Prostate gland (tissue), 2 donors: Measurements from ENCODE around the gene ATP6V1B1.
"Not testable (repeated sequence)": the region's sequence is repeated elsewhere in the genome, so short reads cannot be mapped to it uniquely, and the experiment has no call there.

Experiments used
- CTCF ChIP-seq, 4 experiments: fragments of 200-600 bp in 2 of 4; fragments of 450-650 bp in 2 of 4; sonication (generic) in 2 of 4; IDR thresholded peaks; 1 replicate in 3 of 4; 2 replicates in 1 of 4; pipeline ENCODE4 v1.5.1; 2016 to 2019; ENCODE audit warnings: antibody characterized with exemption in 4 of 4, mild to moderate bottlenecking in 2 of 4, moderate library complexity in 2 of 4
- POLR2A ChIP-seq: fragments of 450-650 bp; IDR thresholded peaks from one replicate; pipeline ENCODE4 v1.6.1; 2016; ENCODE audit warnings: antibody characterized with exemption, mild to moderate bottlenecking
- POLR2AphosphoS5 ChIP-seq: sonication (generic); formaldehyde crosslinking; IDR thresholded peaks from one replicate; pipeline ENCODE4 v1.6.1; 2017; ENCODE audit warnings: antibody characterized with exemption

GRCh38 chr2:71011786-71012185 is 76.1 kb downstream of the ATP6V1B1 start:
- TF ChIP-seq CTCF (IDR thresholded peaks at IDR 0.05); POLR2A; POLR2AphosphoS5: not testable (repeated sequence)
